HepG2 (cell line): ENCODE results near the gene FAM120AOS. TPM values are rescaled to one million over a fixed set of nuclear protein-coding genes. Genes with fewer than 3 reads are reported as not detected.

Experiments
- ATAC-seq: fragments of 200-7000 bp; cut with Tn5 transposase; 3 replicates; pipeline ENCODE4 v1.9.1; 2020; ENCODE audit warnings: mild to moderate bottlenecking, moderate library complexity
- BruUV-seq: library from RNA; stranded (reverse); fragments of 400-500 nt; replicated peaks from 2 replicates; lab custom pipeline; 2021; lab: Mats Ljungman, UMichigan
- CTCF ChIA-PET: fragments of 300-600 bp; formaldehyde crosslinking; extraction: SDS; loops from one replicate; lab custom pipeline; 2021; ENCODE audit warnings: low total read pairs, inconsistent platforms, low intra/inter-chr PET ratio; lab: Yijun Ruan, JAX
- POLR2A ChIA-PET: fragments of 350-600 bp; sonication (Branson Sonifier 250); formaldehyde crosslinking; loops from one replicate; lab custom pipeline; 2020; ENCODE audit warnings: antibody characterized with exemption, inconsistent platforms; lab: Yijun Ruan, JAX
- DNase-seq: peaks from one replicate; pipeline ENCODE4 v3.0.0-alpha.2; 2015; ENCODE audit warnings: low spot score
- FAIRE-seq: peaks from 3 replicates; lab custom pipeline; 2011; peaks lifted over from hg19 to GRCh38; lab: Jason Lieb, UNC
- H2AFZ ChIP-seq: one replicate; pipeline ENCODE4 v1.6.1; 2011; ENCODE audit warnings: low read length, inconsistent platforms
- H3K27ac ChIP-seq: fragments of 300-600 bp; 3 replicates; pipeline ENCODE4 v1.8.0; 2011; ENCODE audit warnings: mixed run types, mild to moderate bottlenecking, mixed read lengths, low read length, inconsistent platforms; ENCODE audit not compliant: insufficient read depth; ENCODE audit errors: extremely low read length
- H3K27me3 ChIP-seq, 2 experiments: fragments of 200-600 bp in 1 of 2; 2 replicates in 1 of 2; 3 replicates in 1 of 2; pipeline versions ENCODE4 v1.6.0 to v1.8.0; 2011; ENCODE audit warnings: low read length in 2 of 2, mild to moderate bottlenecking in 2 of 2, moderate library complexity in 2 of 2, inconsistent platforms in 1 of 2; ENCODE audit not compliant: insufficient read depth in 2 of 2, control insufficient read depth in 1 of 2
- H3K36me3 ChIP-seq, 2 experiments: fragments of 200-600 bp in 1 of 2; replicated peaks in 1 of 2; 2 replicates in 1 of 2; 3 replicates in 1 of 2; pipeline versions ENCODE4 v1.5.1 to v1.8.0; 2011; ENCODE audit warnings: low read length in 2 of 2, inconsistent platforms in 1 of 2; ENCODE audit not compliant: insufficient read depth in 2 of 2, control insufficient read depth in 1 of 2
- H3K4me1 ChIP-seq: 2 replicates; pipeline ENCODE4 v1.5.1; 2012; ENCODE audit warnings: low read length, inconsistent platforms; ENCODE audit not compliant: insufficient read depth
- H3K4me2 ChIP-seq: 2 replicates; pipeline ENCODE4 v1.6.0; 2011; ENCODE audit warnings: low read depth, low read length, inconsistent platforms
- H3K4me3 ChIP-seq, 3 experiments: fragments of 200-600 bp in 1 of 3; sonication (generic), shearing (Covaris generic) in 1 of 3; replicated peaks in 1 of 3; 2 replicates each; pipeline ENCODE4 v1.5.1; 2011 to 2016; ENCODE audit warnings: low read length in 3 of 3, inconsistent platforms in 2 of 3, low read depth in 2 of 3, mild to moderate bottlenecking in 2 of 3, control low read depth in 1 of 3, mixed read lengths in 1 of 3; ENCODE audit not compliant: insufficient read depth in 1 of 3
- H3K79me2 ChIP-seq: one replicate; pipeline ENCODE4 v1.6.1; 2011; ENCODE audit warnings: low read length, inconsistent platforms; ENCODE audit not compliant: insufficient read depth
- H3K9ac ChIP-seq: 2 replicates; pipeline ENCODE4 v1.6.0; 2011; ENCODE audit warnings: mild to moderate bottlenecking, low read depth, low read length, inconsistent platforms; ENCODE audit not compliant: insufficient read depth
- H3K9me3 ChIP-seq: 2 replicates; pipeline ENCODE4 v1.5.1; 2012; ENCODE audit warnings: mild to moderate bottlenecking, low read length
- H4K20me1 ChIP-seq: 2 replicates; pipeline ENCODE4 v1.6.0; 2011; ENCODE audit warnings: inconsistent platforms, mild to moderate bottlenecking, low read length, moderate library complexity; ENCODE audit not compliant: insufficient read depth
- CEBPB ChIP-seq: IDR thresholded peaks from 2 replicates; pipeline ENCODE4 v1.6.1; 2011; ENCODE audit warnings: low read depth, low read length, improper control_type of control experiment, borderline replicate concordance
- CEBPG ChIP-seq: IDR thresholded peaks from 2 replicates; pipeline ENCODE4 v1.6.1; 2016
- MAFF ChIP-seq: IDR thresholded peaks from 2 replicates; pipeline ENCODE4 v1.6.1; 2011; ENCODE audit warnings: low read depth, low read length, improper control_type of control experiment
- MAFK ChIP-seq, 2 experiments: IDR thresholded peaks in 1 of 2; conservative IDR thresholded peaks in 1 of 2; 2 replicates each; pipeline ENCODE4 v1.6.1; 2011; ENCODE audit warnings: improper control_type of control experiment in 2 of 2, low read length in 2 of 2
- NFE2L2 ChIP-seq: fragments of 150-350 bp; IDR thresholded peaks from 2 replicates; pipeline ENCODE4 v1.6.1; 2014; ENCODE audit warnings: low read length
- ZNF446 ChIP-seq: sonication (generic); formaldehyde crosslinking; IDR thresholded peaks from 2 replicates; pipeline ENCODE4 v1.5.0; 2020; ENCODE audit warnings: mild to moderate bottlenecking, missing genetic modification reagents
- ZNF615 ChIP-seq: sonication (generic); formaldehyde crosslinking; IDR thresholded peaks from 2 replicates; pipeline ENCODE4 v1.5.0; 2020; ENCODE audit warnings: mild to moderate bottlenecking, missing genetic modification reagents, borderline replicate concordance
- WGBS: methylation state at CpG from one replicate; pipeline ENCODE4 v1.1.6; 2017; ENCODE audit warnings: low lambda C conversion rate; 5-methylcytosine and 5-hydroxymethylcytosine counted together
- in situ Hi-C: cut with HindIII; loops from 2 replicates; pipeline ENCODE4 v1.10.0; 2017; ENCODE audit warnings: low pct_unique_long_range_greater_than_20kb; ENCODE audit not compliant: extremely low pct_ligation_motif_present
- intact Hi-C: fragments of 100-400 bp; cut with micrococcal nuclease; formaldehyde crosslinking; loops from one replicate; pipeline ENCODE4 v1.10.0; 2022; ENCODE audit not compliant: unreplicated experiment
- polyA plus RNA-seq, 8 experiments: library from polyadenylated mRNA; depleted of rRNA in 3 of 8; stranded (reverse) in 7 of 8; unstranded in 1 of 8; fragments of >200 nt; fragmentation: Illumina TruSeq in 4 of 8; extraction: Trizol in 4 of 8; gene quantifications; 2 replicates each; pipeline versions ENCODE4 v1.2.1 to v1.2.3, GENCODE V29; 2011 to 2016; ENCODE audit warnings: low read depth in 4 of 8, missing spikeins in 1 of 8, mixed read lengths in 1 of 8; ENCODE audit not compliant: insufficient read depth in 1 of 8
- total RNA-seq, 5 experiments: library from RNA; depleted of rRNA; stranded (reverse); fragments of >200 nt; fragmentation: Illumina TruSeq; extraction: Trizol; gene quantifications; 2 replicates each; pipeline ENCODE4 v1.2.3, GENCODE V29; 2016; ENCODE audit warnings: low read depth in 1 of 5

FAM120AOS gene
- total and polyA plus RNA-seq, 2 of the 13 experiments (the other 11 are each of a cell fraction or from before 2014, with no cell fraction given), result 28.2 to 34.6 TPM

GRCh38 chr9:93461821-93462220 lies 8.4 kb upstream of the FAM120AOS start:
- Histone ChIP-seq H3K4me1 (peaks cover 92% of the 10 kb centered on the region), H3K9me3 (no peaks in the 10 kb centered on the region), H3K27me3 (no peaks in the 10 kb centered on the region), H3K9ac (no peak overlapping the region), H3K27ac (no peak overlapping the region), H3K4me2 (no peak overlapping the region), H3K36me3 (peaks cover 2 to 4% of the 10 kb centered on the region in 2 experiments; a peak in 2 of 5 replicates), H3K4me3 (no peak overlapping the region), H2AFZ (no peak overlapping the region), H3K79me2 (peaks cover 99% of the 10 kb centered on the region), H4K20me1 (peaks cover 33% of the 10 kb centered on the region)
- FAIRE-seq (no peak), DNase-seq (no peak), ATAC-seq (no peak)
- in situ Hi-C loops (no loop called here), intact Hi-C loops (no loop called here)
- 90% methylated on average over 2 of the region's 2 CpGs for WGBS
- no TSS peak for BruUV-seq
- POLR2A ChIA-PET, result no interaction called here
- CTCF ChIA-PET, result no interaction called here
- peak; percentile 83 for TF ChIP-seq CEBPB
- peak; percentile 71 for TF ChIP-seq CEBPG (CRISPR knock-in tag)
- TF ChIP-seq ZNF615 (CRISPR knock-in tag), result no peak

DNA sequence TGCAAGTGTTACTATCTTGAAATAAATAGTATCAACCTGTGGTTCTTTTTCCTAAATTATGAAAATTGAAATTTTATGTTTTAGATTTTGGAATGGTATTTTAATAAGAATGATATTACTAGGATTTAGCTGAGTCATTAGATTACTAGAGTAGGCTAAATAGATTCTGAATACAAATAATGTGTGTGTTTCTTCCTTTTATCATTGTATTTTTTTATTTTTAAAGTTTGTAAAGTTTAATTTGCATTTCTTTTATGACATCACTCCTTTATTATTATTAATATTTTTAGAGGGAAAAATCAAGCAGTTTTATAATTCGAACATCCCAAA lies 8.0 kb upstream of the FAM120AOS start:
- ATAC-seq, result no peak
- Histone ChIP-seq H3K4me1 (peaks cover 92% of the 10 kb centered on the region), H3K9ac (no peak overlapping the region), H4K20me1 (peaks cover 34% of the 10 kb centered on the region), H3K4me2 (no peak overlapping the region), H3K4me3 (no peak overlapping the region), H2AFZ (no peak overlapping the region), H3K9me3 (no peaks in the 10 kb centered on the region), H3K79me2 (peaks cover 99% of the 10 kb centered on the region), H3K36me3 (peaks cover 2 to 4% of the 10 kb centered on the region in 2 experiments; a peak in 3 of 5 replicates), H3K27me3 (no peaks in the 10 kb centered on the region), H3K27ac (no peak overlapping the region)
- in situ Hi-C loops, result no loop called here
- ChIA-PET POLR2A (no interaction called here), CTCF (no interaction called here)
- intact Hi-C loops, result no loop called here
- no peak for DNase-seq
- FAIRE-seq, result no peak
- TF ChIP-seq NFE2L2, result peak; percentile 18; the same call in 1 of the 2 replicates
- TF ChIP-seq ZNF446, result no peak
- peak; percentile 45 to 78; a peak in 3 of 4 replicates for TF ChIP-seq MAFK (conservative IDR thresholded peaks at IDR 0.05 in 1 of 2, IDR thresholded peaks at IDR 0.05 in 1 of 2; ENCODE audit: low read length in 2 of 2)
- peak; percentile 34; the same call in 1 of the 2 replicates for TF ChIP-seq MAFF
- no TSS peak for BruUV-seq
- 93% methylated on average over 1 of the region's 1 CpG for WGBS
